Panc1 (cell line): ENCODE data around the gene EVL. TPM values are rescaled to one million over a fixed set of nuclear protein-coding genes. Genes with fewer than 3 reads are reported as not detected.

Source experiments
- ATAC-seq: fragments of 200-7000 bp; cut with Tn5 transposase; 2 replicates; pipeline ENCODE4 v1.9.1; 2020; ENCODE audit warnings: mild to moderate bottlenecking, moderate library complexity
- BruUV-seq: library from RNA; stranded (reverse); fragments of 400-500 nt; replicated peaks from 2 replicates; lab custom pipeline; 2021; lab: Mats Ljungman, UMichigan
- CTCF ChIA-PET: fragments of 300-600 bp; sonication (Branson Sonifier 250); formaldehyde crosslinking; loops from one replicate; lab custom pipeline; 2022; ENCODE audit warnings: antibody characterized with exemption; lab: Charles Lee
- POLR2A ChIA-PET: fragments of 300-600 bp; sonication (Branson Sonifier 250); formaldehyde crosslinking; loops from one replicate; lab custom pipeline; 2022; ENCODE audit warnings: antibody characterized with exemption; lab: Charles Lee
- DNase-seq: peaks from one replicate; pipeline ENCODE4 v3.0.0-alpha.2; 2010; ENCODE audit warnings: low read depth, low spot score
- H3K27ac ChIP-seq: 2 replicates; pipeline ENCODE4 v1.5.1; 2011; ENCODE audit warnings: mild to moderate bottlenecking, low read length, inconsistent platforms
- H3K27me3 ChIP-seq: fragments of 200-500 bp; sonication (Bioruptor generic); 2 replicates; pipeline ENCODE4 v1.6.0; 2014; ENCODE audit warnings: low read length, inconsistent platforms; ENCODE audit not compliant: control insufficient read depth, insufficient read depth
- H3K36me3 ChIP-seq: fragments of 200-500 bp; sonication (Bioruptor generic); 2 replicates; pipeline ENCODE4 v1.5.1; 2014; ENCODE audit warnings: inconsistent platforms, mild to moderate bottlenecking, low read length, moderate library complexity; ENCODE audit not compliant: control insufficient read depth, insufficient read depth
- H3K4me1 ChIP-seq: 2 replicates; pipeline ENCODE4 v1.5.1; 2011; ENCODE audit warnings: inconsistent platforms, mild to moderate bottlenecking, low read length, moderate library complexity; ENCODE audit not compliant: control insufficient read depth, insufficient read depth
- H3K4me3 ChIP-seq, 2 experiments: 2 replicates each; pipeline ENCODE4 v1.5.1; 2011 to 2012; ENCODE audit warnings: low read depth in 2 of 2, low read length in 2 of 2, mild to moderate bottlenecking in 2 of 2, inconsistent platforms in 1 of 2, moderate library complexity in 1 of 2
- H3K9me3 ChIP-seq: fragments of 200-500 bp; sonication (Bioruptor generic); 2 replicates; pipeline ENCODE4 v1.5.1; 2014; ENCODE audit warnings: low read depth, mild to moderate bottlenecking, inconsistent platforms, low read length, moderate library complexity; ENCODE audit not compliant: control insufficient read depth, insufficient read depth
- POLR2AphosphoS5 ChIP-seq: IDR thresholded peaks from 2 replicates; pipeline ENCODE4 v1.6.1; 2012; ENCODE audit warnings: mild to moderate bottlenecking, low read depth, low read length, moderate library complexity
- REST ChIP-seq, 2 experiments: IDR thresholded peaks; 2 replicates each; pipeline ENCODE4 v1.6.1; 2011 to 2012; ENCODE audit warnings: low read depth in 2 of 2, control low read depth in 1 of 2, low read length in 1 of 2, mild to moderate bottlenecking in 1 of 2, moderate library complexity in 1 of 2; ENCODE audit not compliant: insufficient read depth in 1 of 2
- SIN3A ChIP-seq: IDR thresholded peaks from 2 replicates; pipeline ENCODE4 v1.6.1; 2012; ENCODE audit warnings: low read depth, mild to moderate bottlenecking, low read length, moderate library complexity, borderline replicate concordance; ENCODE audit not compliant: insufficient read depth
- TCF7L2 ChIP-seq: IDR thresholded peaks from 2 replicates; pipeline ENCODE4 v1.6.1; 2011; ENCODE audit warnings: mild to moderate bottlenecking, low read depth, low read length, inconsistent platforms
- in situ Hi-C: cut with HindIII; loops from 2 replicates; pipeline ENCODE4 v1.10.0; 2016; ENCODE audit warnings: low sequenced_read_pairs, low pct_unique_long_range_greater_than_20kb
- intact Hi-C: fragments of 100-400 bp; cut with micrococcal nuclease; formaldehyde crosslinking; loops from one replicate; pipeline ENCODE4 v1.10.0; 2022; ENCODE audit not compliant: unreplicated experiment
- total RNA-seq: library from RNA; stranded (reverse); gene quantifications from one replicate; pipeline ENCODE4 v1.2.1, GENCODE V29; 2021; ENCODE audit not compliant: unreplicated experiment
- TF ChIP-seq, protein P1 (sequence below): fragments of 450-650 bp; IDR thresholded peaks from 2 replicates; pipeline ENCODE4 v1.5.1; 2017; ENCODE audit warnings: mild to moderate bottlenecking

The EVL gene
- total RNA-seq, 1 experiment from 2014 or later = 38.3 TPM

DNA sequence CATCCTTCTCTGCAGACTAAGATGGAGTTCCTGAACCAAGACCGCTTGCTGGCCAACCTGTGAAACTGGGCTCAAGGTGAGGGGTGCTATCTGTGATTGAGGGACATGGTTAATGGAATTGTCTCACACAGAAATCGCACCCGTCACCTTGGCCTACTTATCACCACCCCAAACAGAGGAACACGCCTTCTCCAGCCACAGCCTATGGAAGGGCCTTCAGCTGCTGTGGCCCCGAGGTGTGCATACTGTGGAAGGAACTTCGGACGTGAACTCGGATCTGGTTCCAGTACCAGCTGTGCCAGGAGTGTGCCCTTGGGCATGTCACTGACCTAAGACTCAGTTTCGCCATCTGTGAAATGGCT, 44.4 kb downstream of the EVL start:
- no peaks in the 10 kb centered on the region for H3K27me3 ChIP-seq
- H3K4me1 ChIP-seq = no peaks in the 10 kb centered on the region; the same call in 1 of the 2 replicates
- H3K4me3 ChIP-seq = no peak overlapping the region
- no peaks in the 10 kb centered on the region for H3K36me3 ChIP-seq
- no peak for DNase-seq
- ChIA-PET CTCF (no interaction called here), POLR2A (no interaction called here)
- in situ Hi-C loops (no loop called here), intact Hi-C loops (loop anchor here (2.0 kb wide), 2 partner anchors 55 to 127 kb away; no protein-coding TSS in a partner anchor)
- BruUV-seq = no TSS peak
- no peak overlapping the region for H3K27ac ChIP-seq
- ATAC-seq = no peak
- TF ChIP-seq POLR2AphosphoS5 = no peak
- no peak for TF ChIP-seq REST (IDR thresholded peaks at IDR 0.05; ENCODE audit: insufficient read depth in 1 of 2, low read depth in 2 of 2, low read length in 1 of 2)
- TF ChIP-seq TCF7L2 = no peak
- TF ChIP-seq, protein P1, sequence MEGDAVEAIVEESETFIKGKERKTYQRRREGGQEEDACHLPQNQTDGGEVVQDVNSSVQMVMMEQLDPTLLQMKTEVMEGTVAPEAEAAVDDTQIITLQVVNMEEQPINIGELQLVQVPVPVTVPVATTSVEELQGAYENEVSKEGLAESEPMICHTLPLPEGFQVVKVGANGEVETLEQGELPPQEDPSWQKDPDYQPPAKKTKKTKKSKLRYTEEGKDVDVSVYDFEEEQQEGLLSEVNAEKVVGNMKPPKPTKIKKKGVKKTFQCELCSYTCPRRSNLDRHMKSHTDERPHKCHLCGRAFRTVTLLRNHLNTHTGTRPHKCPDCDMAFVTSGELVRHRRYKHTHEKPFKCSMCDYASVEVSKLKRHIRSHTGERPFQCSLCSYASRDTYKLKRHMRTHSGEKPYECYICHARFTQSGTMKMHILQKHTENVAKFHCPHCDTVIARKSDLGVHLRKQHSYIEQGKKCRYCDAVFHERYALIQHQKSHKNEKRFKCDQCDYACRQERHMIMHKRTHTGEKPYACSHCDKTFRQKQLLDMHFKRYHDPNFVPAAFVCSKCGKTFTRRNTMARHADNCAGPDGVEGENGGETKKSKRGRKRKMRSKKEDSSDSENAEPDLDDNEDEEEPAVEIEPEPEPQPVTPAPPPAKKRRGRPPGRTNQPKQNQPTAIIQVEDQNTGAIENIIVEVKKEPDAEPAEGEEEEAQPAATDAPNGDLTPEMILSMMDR = no peak
- no peak for TF ChIP-seq SIN3A
- H3K9me3 ChIP-seq = no peaks in the 10 kb centered on the region

DNA sequence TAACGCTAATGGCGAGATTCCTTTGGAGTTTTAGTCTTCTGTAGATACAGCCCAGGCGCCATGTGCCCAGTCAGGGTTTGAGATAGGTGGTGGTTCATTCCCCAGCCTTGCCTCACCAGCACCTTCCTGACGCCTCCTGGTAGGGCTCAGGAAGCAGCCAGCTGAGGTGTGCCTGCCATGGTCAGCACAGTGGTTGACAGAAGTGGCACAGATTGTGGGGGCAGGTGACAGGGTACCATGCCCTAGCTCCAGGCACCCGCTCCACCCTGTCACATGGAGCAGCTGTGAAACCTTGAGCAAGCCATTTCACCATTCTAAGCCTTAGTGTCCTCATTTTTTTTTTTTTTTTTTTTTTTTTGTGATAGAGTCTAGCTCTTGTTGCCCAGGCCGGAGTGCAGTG, 45.6 kb downstream of the EVL start:
- Histone ChIP-seq H3K27me3 (no peaks in the 10 kb centered on the region), H3K4me3 (no peak overlapping the region), H3K4me1 (no peaks in the 10 kb centered on the region; the same call in 1 of the 2 replicates), H3K9me3 (no peaks in the 10 kb centered on the region), H3K27ac (no peak overlapping the region), H3K36me3 (no peaks in the 10 kb centered on the region)
- BruUV-seq = no TSS peak
- ATAC-seq (no peak), DNase-seq (no peak)
- CTCF ChIA-PET = interaction anchor here (0.6 to 0.7 kb wide), 2 partner anchors 19 to 32 kb away, joined by 5 to 14 read pairs; no protein-coding TSS in a partner anchor
- intact Hi-C loops = no loop called here
- POLR2A ChIA-PET = no interaction called here
- in situ Hi-C loops = no loop called here
- TF ChIP-seq, protein P1 = no peak
- no peak for TF ChIP-seq SIN3A
- no peak for TF ChIP-seq POLR2AphosphoS5
- TF ChIP-seq REST (IDR thresholded peaks at IDR 0.05; ENCODE audit: insufficient read depth in 1 of 2, low read depth in 2 of 2, low read length in 1 of 2) = no peak
- TF ChIP-seq TCF7L2 = no peak
